Heart left ventricle (tissue), 16 donors: ENCODE results near the gene GUCA1A. TPM values are rescaled to one million over a fixed set of nuclear protein-coding genes. Genes with fewer than 3 reads are reported as not detected.
"Not testable (repeated sequence)": the region's sequence is repeated elsewhere in the genome, so short reads cannot be mapped to it uniquely, and the experiment has no call there.

Experiments used
- ATAC-seq, 4 donors: fragments of 200-7000 bp; cut with Tn5 transposase; one replicate each; pipeline ENCODE4 v1.9.1; 2020 to 2022; ENCODE audit warnings: moderate library complexity in 4 of 4, mild to moderate bottlenecking in 3 of 4, moderate number of reproducible peaks in 1 of 4
- DNase-seq, 5 donors: peaks; one replicate each; pipeline ENCODE4 v3.0.0-alpha.2; 2020
- H3K27ac ChIP-seq, 12 donors: fragments of 200-600 bp; sonication (generic) in 4 of 12; one replicate each; pipeline versions ENCODE4 v1.5.0 to v1.8.0; 2016 to 2022; ENCODE audit warnings: mild to moderate bottlenecking in 2 of 12
- H3K27me3 ChIP-seq, 9 donors: fragments of 200-600 bp; sonication (generic) in 2 of 9; one replicate each; pipeline versions ENCODE4 v1.5.1 to v1.8.0; 2016 to 2022; ENCODE audit warnings: mild to moderate bottlenecking in 3 of 9
- H3K36me3 ChIP-seq, 9 donors: fragments of 200-600 bp; sonication (generic) in 2 of 9; one replicate each; pipeline versions ENCODE4 v1.5.0 to v1.8.0; 2018 to 2022; ENCODE audit warnings: mild to moderate bottlenecking in 2 of 9
- H3K4me1 ChIP-seq, 12 donors: fragments of 200-600 bp; sonication (generic) in 4 of 12; one replicate each; pipeline versions ENCODE4 v1.5.0 to v1.8.0; 2016 to 2022; ENCODE audit warnings: mild to moderate bottlenecking in 3 of 12
- H3K4me3 ChIP-seq, 12 donors: fragments of 200-600 bp; sonication (generic) in 4 of 12; one replicate each; pipeline versions ENCODE4 v1.5.0 to v1.8.0; 2017 to 2022; ENCODE audit warnings: mild to moderate bottlenecking in 9 of 12, moderate library complexity in 4 of 12
- H3K9me3 ChIP-seq, 12 donors: fragments of 200-600 bp; sonication (generic) in 4 of 12; one replicate each; pipeline versions ENCODE4 v1.5.0 to v1.8.0; 2016 to 2022; ENCODE audit warnings: mild to moderate bottlenecking in 1 of 12
- CTCF ChIP-seq, 12 donors: fragments of 200-600 bp; sonication (generic) in 4 of 12; IDR thresholded peaks; one replicate each; pipeline versions ENCODE4 v1.5.0 to v1.8.0; 2018 to 2022; ENCODE audit warnings: antibody characterized with exemption in 12 of 12, mild to moderate bottlenecking in 5 of 12
- POLR2A ChIP-seq, 2 donors: fragments of 450-650 bp; IDR thresholded peaks; one replicate each; pipeline ENCODE4 v1.6.1; 2017; ENCODE audit warnings: antibody characterized with exemption in 2 of 2, mild to moderate bottlenecking in 2 of 2, moderate library complexity in 2 of 2
- WGBS, 4 donors: extraction: QIAGEN DNeasy Blood & Tissue Kit in 2 of 4; methylation state at CpG; one replicate each; pipeline versions ENCODE4 v1.1.5 to v1.1.7; 2013 to 2018; 5-methylcytosine and 5-hydroxymethylcytosine counted together
- intact Hi-C, 10 donors: fragments of 100-400 bp; cut with DNase I; formaldehyde crosslinking; loops; one replicate each; pipeline versions ENCODE4 v1.11.1 to v1.14.2; 2022
- polyA plus RNA-seq, 2 donors: library from polyadenylated mRNA; stranded (reverse); fragments of 200-250 nt; gene quantifications; one replicate each; pipeline ENCODE4 v1.2.3, GENCODE V29; 2013
- total RNA-seq, 9 donors: library from RNA; depleted of rRNA in 2 of 9; stranded (reverse); fragments of >200 nt in 2 of 9; fragmentation: NEBNext Ultra II Directional in 3 of 9; extraction: Animal tissue kit (Norgen Biotek cat#: 25700) in 3 of 9; gene quantifications; one replicate each; pipeline versions ENCODE4 v1.1.0 to v1.2.4, GENCODE V29; 2016 to 2023
- donor health status: ischemic (EF 13 %, LVEDD 7.1; RV severe dilation, severe dysfunction).
- donor health status: healthy with polysubstance abuse.
- donor health status: DM: no; HTN: yes; CAD: no.
- donor health status: DM: no; HTN: no; CAD: no.
- donor health status: ischemic (EF 25% LVEDD 6.9; RV normal size, moderate dysfunction).
- donor health status: ischemic (EF 25% LVEDD 5.7; RV mildly dilated, moderate dysfunction).
- donor health status: healthy.
- donor health status: DM: yes; HTN: yes; CAD: no.
- donor health status: ischemic (EF 35%, LVEDD 5.7; RV mildly dilated, moderate dysfunction).
- donor health status: nonischemic (EF 11% LVEDD 7.7; RV severe dilation, severe dysfunction).
- donor health status: DM: yes; HTN: yes; CAD: no.
- donor health status: PGD.
- donor health status: ischemic (EF 29% LVEDD 5.4; RV normal size, mild dysfunction).
- donor health status: nonischemic (EF 23%, LVEDD 6.1; RV moderate dilation, normal function).

The GUCA1A gene
- total and polyA plus RNA-seq, 11 donors, result 0.13 to 0.28 (median 0.19) TPM; not detected in 8

GRCh38 chr6:42197555-42198362, 24.6 kb downstream of the GUCA1A start:
- Histone ChIP-seq H3K36me3 (peaks cover 0 to 12% (median 0%) of the 10 kb centered on the region in 9 donors), H3K27me3 (no peaks in the 10 kb centered on the region), H3K4me3 (no peak overlapping the region), H3K9me3 (peaks cover 0 to 3% (median 0%) of the 10 kb centered on the region in 12 donors), H3K27ac (no peak overlapping the region), H3K4me1 (peaks cover 0 to 12% (median 5%) of the 10 kb centered on the region in 12 donors)
- no peak for ATAC-seq
- intact Hi-C loops, result no loop called here
- no peak for TF ChIP-seq CTCF (IDR thresholded peaks at IDR 0.05)
- no peak for TF ChIP-seq POLR2A (IDR thresholded peaks at IDR 0.05)
- 73 to 77% (median 75%) methylated on average over 13 of the region's 13 CpGs for WGBS, 4 donors
- no peak for DNase-seq

GRCh38 chr6:42199106-42199981, 26.2 kb downstream of the GUCA1A start:
- ATAC-seq (no peak), DNase-seq (peak in 1 of 5 donors; percentile 39)
- WGBS, 4 donors, result 70 to 85% (median 82%) methylated on average over 5 of the region's 5 CpGs
- Histone ChIP-seq H3K9me3 (peaks cover 0 to 3% (median 0%) of the 10 kb centered on the region in 12 donors), H3K4me1 (peaks cover 0 to 12% (median 5%) of the 10 kb centered on the region in 12 donors), H3K36me3 (peaks cover 0 to 28% (median 6%) of the 10 kb centered on the region in 9 donors), H3K27me3 (no peaks in the 10 kb centered on the region), H3K27ac (no peak overlapping the region), H3K4me3 (no peak overlapping the region)
- no peak for TF ChIP-seq POLR2A (IDR thresholded peaks at IDR 0.05)
- no peak for TF ChIP-seq CTCF (IDR thresholded peaks at IDR 0.05)
- intact Hi-C loops, result no loop called here

- no peaks in the 10 kb centered on the region for H3K27me3 ChIP-seq
- no peak overlapping the region for H3K4me3 ChIP-seq
- no peak overlapping the region for H3K27ac ChIP-seq
- intact Hi-C loops, result no loop called here
- no peak for TF ChIP-seq POLR2A (IDR thresholded peaks at IDR 0.05)
- no peak for TF ChIP-seq CTCF (IDR thresholded peaks at IDR 0.05)
- peaks cover 0 to 35% (median 13%) of the 10 kb centered on the region in 9 donors for H3K36me3 ChIP-seq
- H3K4me1 ChIP-seq, result peaks cover 0 to 12% (median 5%) of the 10 kb centered on the region in 12 donors
- DNase-seq (no peak), ATAC-seq (peak in 3 of 4 donors; percentile 38 to 70 (median 50))
- H3K9me3 ChIP-seq, result peaks cover 0 to 3% (median 0%) of the 10 kb centered on the region in 12 donors
- WGBS, 4 donors, result 54 to 63% (median 59%) methylated on average over 1 of the region's 1 CpG
These were observed 26.9 kb downstream of the GUCA1A start for GRCh38 chr6:42200035-42200434.

GRCh38 chr6:42201382-42201781, 28.2 kb downstream of the GUCA1A start:
- H3K36me3 ChIP-seq, result peaks cover 0 to 48% (median 27%) of the 10 kb centered on the region in 9 donors
- no peak overlapping the region for H3K4me3 ChIP-seq
- peaks cover 0 to 3% (median 0%) of the 10 kb centered on the region in 12 donors for H3K9me3 ChIP-seq
- H3K27ac ChIP-seq, result no peak overlapping the region
- no peak for TF ChIP-seq CTCF (IDR thresholded peaks at IDR 0.05)
- TF ChIP-seq POLR2A (IDR thresholded peaks at IDR 0.05), result no peak
- no peak for ATAC-seq
- H3K27me3 ChIP-seq, result no peaks in the 10 kb centered on the region
- H3K4me1 ChIP-seq, result peaks cover 0 to 12% (median 5%) of the 10 kb centered on the region in 12 donors
- DNase-seq, result no peak
- intact Hi-C loops, result no loop called here
- 45 to 49% (median 47%) methylated on average over 3 of the region's 3 CpGs for WGBS, 4 donors

GRCh38 chr6:42202131-42202915, 29.2 kb downstream of the GUCA1A start:
- H3K4me3 ChIP-seq, H3K27me3 ChIP-seq, H3K9me3 ChIP-seq, intact Hi-C loops, H3K27ac ChIP-seq, ATAC-seq, DNase-seq: not testable (repeated sequence)
- H3K4me1 ChIP-seq, result peaks cover 0 to 12% (median 5%) of the 10 kb centered on the region in 12 donors
- WGBS, 4 donors, result 85 to 90% (median 88%) methylated on average over 13 of the region's 13 CpGs
- peaks cover 0 to 58% (median 36%) of the 10 kb centered on the region in 9 donors for H3K36me3 ChIP-seq
